Central memory CD4-positive, alpha-beta T cell (primary cell): ENCODE measurements around the gene PCSK6.

ENCODE experiments used
- DNase-seq: peaks from one replicate; pipeline ENCODE4 v3.0.0; 2022

PCSK6 gene

GRCh38 chr15:101498717-101499480 is 9.4 kb upstream of the PCSK6 start:
- no peak for DNase-seq

DNA sequence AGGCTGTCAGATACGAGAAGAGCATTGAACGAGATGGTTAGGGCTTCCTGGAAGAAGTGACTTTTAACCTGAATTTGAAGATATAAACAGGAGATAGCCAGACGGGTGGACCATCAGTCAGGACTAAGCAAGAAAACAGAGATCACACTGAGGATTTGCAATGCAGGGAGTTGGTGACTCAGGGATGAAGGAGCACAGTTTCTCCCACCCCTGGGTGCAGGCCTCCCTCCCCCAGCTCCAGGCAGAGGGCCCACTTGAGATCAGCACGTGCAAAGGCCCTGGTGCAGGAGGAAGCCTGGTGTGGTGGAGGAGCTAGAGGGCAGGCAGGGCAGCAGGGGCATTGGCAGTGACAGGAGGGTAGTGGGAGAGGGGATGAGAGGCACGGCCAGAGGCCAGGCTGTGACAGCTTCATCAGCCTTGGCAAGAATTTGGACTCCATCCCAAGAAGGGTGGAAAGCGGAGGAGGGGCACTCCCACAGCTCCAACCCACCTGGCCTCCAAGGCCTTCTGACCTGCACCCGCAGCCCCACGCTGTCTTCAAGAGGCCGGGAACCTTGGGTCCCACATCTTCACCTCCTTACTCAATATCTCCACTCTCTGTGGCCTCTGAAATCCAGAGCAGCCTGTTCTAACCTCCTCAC is 8.7 kb upstream of the PCSK6 start:
- DNase-seq, result no peak

GRCh38 chr15:101497484-101498034 is 8.1 kb upstream of the PCSK6 start:
- no peak for DNase-seq

DNA sequence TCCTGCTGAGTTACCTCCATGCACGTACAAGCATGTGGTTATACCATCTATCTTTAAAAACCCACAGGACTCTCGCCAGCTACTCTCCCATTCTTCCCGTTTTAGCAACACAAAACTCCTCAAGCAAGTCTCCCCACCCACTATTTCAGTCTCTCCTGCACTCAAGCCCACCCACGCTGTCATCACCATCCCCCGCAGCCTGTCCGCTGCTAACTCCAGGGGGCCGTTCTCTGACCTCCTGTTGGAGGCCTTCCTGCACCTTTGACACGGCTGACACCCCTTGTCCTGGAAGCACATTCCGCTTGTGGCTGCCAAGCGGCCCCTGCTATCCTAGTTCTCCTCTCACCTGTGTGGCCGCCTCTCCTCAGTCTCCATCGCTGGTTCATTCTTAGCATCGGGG is 7.5 kb upstream of the PCSK6 start:
- no peak for DNase-seq

DNA sequence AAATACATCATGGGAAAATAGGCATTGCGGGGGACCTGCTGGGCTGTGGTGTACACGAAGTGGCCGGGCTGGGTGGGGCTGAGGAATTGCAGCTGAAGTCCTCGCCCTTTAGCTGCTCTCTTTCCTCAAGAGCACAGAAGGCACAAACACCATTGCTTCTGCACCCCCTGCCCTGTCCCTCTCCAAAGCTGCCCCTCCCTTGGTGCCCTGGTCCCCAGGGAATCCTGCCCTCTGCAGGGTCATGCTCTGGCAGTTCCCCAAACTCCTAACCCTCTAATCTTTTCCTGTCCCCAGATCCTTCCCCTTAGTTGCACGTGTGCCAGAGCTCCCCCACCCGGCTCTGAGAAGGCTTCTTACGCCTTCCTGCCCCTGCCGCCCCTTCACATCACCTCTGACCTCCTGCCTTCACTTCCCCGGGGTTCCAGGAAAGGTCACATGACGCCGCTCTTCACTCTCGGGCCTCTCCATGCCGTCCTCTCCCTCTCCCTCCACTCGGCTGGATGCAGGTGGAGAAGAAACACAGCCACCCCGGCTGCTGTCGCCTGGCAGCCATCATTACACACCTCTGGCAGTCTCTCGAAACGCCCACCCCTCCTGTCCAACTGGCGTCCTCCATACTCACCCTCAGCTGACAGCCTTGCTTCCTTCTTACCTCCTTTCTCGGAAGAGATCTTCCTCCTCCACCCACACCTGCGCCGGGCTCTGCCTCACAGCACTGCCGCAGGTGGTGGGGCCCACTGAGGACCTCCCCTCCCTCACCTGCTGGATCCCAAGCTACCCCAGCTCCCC is 6.9 kb upstream of the PCSK6 start:
- DNase-seq, result no peak

- DNase-seq, result no peak
Observed at GRCh38 chr15:101495334-101496197, 6.1 kb upstream of the PCSK6 start.

- no peak for DNase-seq
Observed at GRCh38 chr15:101494251-101494796, 4.8 kb upstream of the PCSK6 start.

- no peak for DNase-seq
Observed at GRCh38 chr15:101492766-101493692, 3.5 kb upstream of the PCSK6 start.

DNA sequence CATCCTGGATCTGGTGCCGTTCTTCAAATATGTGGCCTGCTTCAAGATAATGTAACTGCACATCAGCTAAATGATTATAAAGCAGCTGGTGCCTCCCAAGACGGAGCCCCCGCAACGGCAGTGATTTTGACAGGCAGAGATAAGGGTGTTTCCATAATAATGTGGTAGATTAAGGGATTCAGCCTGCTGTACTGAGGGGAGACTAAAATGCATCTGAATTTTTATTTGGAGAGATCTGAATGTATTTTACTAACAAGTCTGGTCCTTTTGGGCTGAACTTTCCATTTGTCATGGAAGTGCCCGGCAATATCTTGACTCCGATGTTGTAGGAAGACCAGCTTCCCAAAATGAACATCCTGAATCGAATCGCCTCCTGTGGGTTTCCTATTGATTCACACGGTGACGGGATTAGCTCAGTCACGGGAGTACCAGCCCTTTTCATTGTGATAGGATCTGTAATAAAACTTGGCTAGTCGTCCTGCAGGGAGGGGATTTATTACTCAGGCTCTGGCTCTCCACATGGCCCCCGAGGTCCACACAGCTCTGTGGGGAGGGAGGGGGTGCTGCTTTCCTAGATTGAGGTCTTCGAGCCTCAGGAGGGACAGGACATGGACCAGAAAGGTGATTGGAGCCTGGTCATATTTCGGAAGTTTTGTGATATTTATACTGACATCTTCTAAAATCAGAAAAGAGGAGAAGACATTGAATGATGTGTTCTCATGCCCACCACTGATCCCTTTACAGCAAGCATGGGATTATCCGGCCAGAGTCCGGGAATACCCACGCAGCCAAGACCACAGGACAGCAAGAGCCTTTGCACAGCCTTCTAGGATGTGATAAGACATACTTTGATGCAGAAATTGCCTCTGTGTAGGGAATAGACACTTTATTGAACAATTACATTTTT is 2.5 kb upstream of the PCSK6 start:
- DNase-seq, result no peak

- DNase-seq, result no peak
Observed at GRCh38 chr15:101490922-101491733, 1.6 kb upstream of the PCSK6 start.

GRCh38 chr15:101490408-101490891 is 943 bp upstream of the PCSK6 start:
- DNase-seq, result no peak

DNA sequence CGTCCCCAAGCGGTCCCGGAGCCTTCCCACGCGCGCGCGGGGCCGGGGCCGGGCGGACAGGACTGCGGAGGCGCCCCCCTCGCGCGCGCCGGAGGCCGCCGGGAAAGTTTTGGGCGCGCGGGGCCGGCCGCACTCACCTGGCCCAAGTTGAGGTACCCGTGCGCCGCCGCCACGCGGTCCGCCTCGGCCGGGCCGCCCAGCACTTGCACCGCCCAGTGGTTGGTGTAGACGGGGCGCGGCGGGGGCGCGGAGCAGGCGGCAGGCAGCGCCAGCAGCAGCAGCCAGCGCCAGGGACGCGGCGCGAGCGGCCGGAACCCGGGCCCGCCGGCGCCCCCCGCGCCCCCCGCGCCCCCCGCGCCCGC is 289 bp downstream of the PCSK6 start:
- no peak for DNase-seq

- DNase-seq, result no peak
Observed at GRCh38 chr15:101488300-101489164, 975 bp downstream of the PCSK6 start.

DNA sequence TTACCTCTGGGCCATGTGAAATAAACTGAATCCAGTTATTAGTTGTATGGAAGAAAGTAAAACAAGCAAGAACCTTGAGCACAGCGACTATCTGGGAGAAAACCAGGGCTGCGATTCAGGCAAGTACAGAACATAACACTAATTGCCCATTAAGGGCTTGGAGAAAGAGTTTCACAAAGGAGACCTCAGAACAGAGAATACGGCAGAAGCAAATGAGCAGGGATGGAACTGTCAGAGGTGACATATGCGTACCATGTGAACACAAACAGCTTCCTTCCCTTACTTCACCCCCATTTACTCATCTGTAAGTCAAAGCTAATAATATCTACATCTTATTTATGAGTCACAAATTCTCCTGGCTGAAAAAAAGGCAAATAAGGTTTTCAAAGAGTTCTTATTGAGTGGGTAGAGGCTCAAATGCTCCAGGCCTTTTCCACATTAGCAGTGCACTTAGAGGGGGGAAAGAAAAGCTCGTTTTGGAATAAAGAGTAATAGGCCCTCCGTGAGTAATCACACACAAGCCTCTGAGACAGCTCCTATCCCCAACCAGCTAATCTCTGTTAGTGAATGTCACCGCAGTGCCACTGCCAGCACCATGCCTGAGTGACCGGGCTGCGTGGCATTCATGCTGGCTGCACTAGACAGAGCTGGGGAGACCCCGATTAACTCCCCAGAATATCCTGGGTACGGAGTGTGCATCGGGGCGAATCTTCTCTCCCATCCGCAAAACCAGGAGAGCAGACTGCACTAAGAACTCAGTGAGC is 2.6 kb downstream of the PCSK6 start:
- no peak for DNase-seq

- no peak for DNase-seq
Observed at GRCh38 chr15:101483462-101483861, 6.0 kb downstream of the PCSK6 start.

- DNase-seq, result no peak
Observed at GRCh38 chr15:101482526-101483371, 6.8 kb downstream of the PCSK6 start.
